Activated naive CD4-positive, alpha-beta T cell treated with anti-CD3 and anti-CD28 coated beads, Interleukin-2, amount 10 ng/mL, durations not matched to agents 7 days and 5 days (primary cell): ENCODE data around the gene PPP3CB.

ENCODE experiments used
- CTCF ChIA-PET: fragments of 350-600 bp; sonication (Branson Sonifier 250); formaldehyde crosslinking; loops from one replicate; lab custom pipeline; 2021; ENCODE audit warnings: antibody characterized with exemption; lab: Charles Lee
- DNase-seq: peaks from one replicate; pipeline ENCODE4 v3.0.0-alpha.2; 2020
- H3K27ac Mint-ChIP-seq: one replicate; pipeline ENCODE4 v1.8.0; 2021; ENCODE audit warnings: mild to moderate bottlenecking, moderate library complexity, mixed read lengths
- H3K27me3 Mint-ChIP-seq: one replicate; pipeline ENCODE4 v1.8.0; 2021; ENCODE audit warnings: mild to moderate bottlenecking, mixed read lengths
- H3K36me3 Mint-ChIP-seq: one replicate; pipeline ENCODE4 v1.8.0; 2021; ENCODE audit warnings: mixed read lengths
- H3K4me1 Mint-ChIP-seq: one replicate; pipeline ENCODE4 v1.8.0; 2021; ENCODE audit warnings: mixed read lengths
- H3K4me3 Mint-ChIP-seq: one replicate; pipeline ENCODE4 v1.8.0; 2021; ENCODE audit warnings: mild to moderate bottlenecking, moderate library complexity, mixed read lengths
- H3K9me3 Mint-ChIP-seq: one replicate; pipeline ENCODE4 v1.8.0; 2021; ENCODE audit warnings: mixed read lengths

Gene PPP3CB

GRCh38 chr10:73459683-73460314, 36.0 kb downstream of the PPP3CB start:
- H3K4me3 Mint-ChIP-seq, result no peak overlapping the region
- H3K9me3 Mint-ChIP-seq, result no peaks in the 10 kb centered on the region
- H3K4me1 Mint-ChIP-seq, result no peaks in the 10 kb centered on the region
- CTCF ChIA-PET, result no interaction called here
- no peaks in the 10 kb centered on the region for H3K27me3 Mint-ChIP-seq
- DNase-seq, result no peak
- H3K27ac Mint-ChIP-seq, result no peak overlapping the region
- peaks cover 23% of the 10 kb centered on the region for H3K36me3 Mint-ChIP-seq

- no peak for DNase-seq
- no peak overlapping the region for H3K27ac Mint-ChIP-seq
- H3K9me3 Mint-ChIP-seq, result no peaks in the 10 kb centered on the region
- H3K4me1 Mint-ChIP-seq, result no peaks in the 10 kb centered on the region
- peaks cover 19% of the 10 kb centered on the region for H3K36me3 Mint-ChIP-seq
- H3K4me3 Mint-ChIP-seq, result no peak overlapping the region
- CTCF ChIA-PET, result no interaction called here
- H3K27me3 Mint-ChIP-seq, result no peaks in the 10 kb centered on the region
These were observed 39.5 kb downstream of the PPP3CB start for GRCh38 chr10:73456187-73456890.

- Mint-ChIP-seq H3K27ac (no peak overlapping the region), H3K4me1 (no peaks in the 10 kb centered on the region), H3K9me3 (no peaks in the 10 kb centered on the region), H3K27me3 (no peaks in the 10 kb centered on the region), H3K36me3 (peaks cover 27% of the 10 kb centered on the region), H3K4me3 (no peak overlapping the region)
- no peak for DNase-seq
- CTCF ChIA-PET, result interaction anchor here (0.6 kb wide), 1 partner anchor 81 kb away, joined by 3 read pairs; no protein-coding TSS in a partner anchor
These were observed 46.7 kb downstream of the PPP3CB start for GRCh38 chr10:73449113-73449512.

GRCh38 chr10:73448384-73448783, 47.4 kb downstream of the PPP3CB start:
- Mint-ChIP-seq H3K9me3 (no peaks in the 10 kb centered on the region), H3K4me1 (no peaks in the 10 kb centered on the region), H3K36me3 (peaks cover 28% of the 10 kb centered on the region), H3K27ac (no peak overlapping the region), H3K27me3 (no peaks in the 10 kb centered on the region), H3K4me3 (no peak overlapping the region)
- CTCF ChIA-PET, result no interaction called here
- DNase-seq, result no peak

- no peaks in the 10 kb centered on the region for H3K9me3 Mint-ChIP-seq
These were observed 48.9 kb downstream of the PPP3CB start for GRCh38 chr10:73446926-73447325.

GRCh38 chr10:73444457-73444856, 51.4 kb downstream of the PPP3CB start:
- no peak overlapping the region for H3K4me3 Mint-ChIP-seq
- no peaks in the 10 kb centered on the region for H3K9me3 Mint-ChIP-seq
- no peaks in the 10 kb centered on the region for H3K27me3 Mint-ChIP-seq
- CTCF ChIA-PET, result no interaction called here
- H3K4me1 Mint-ChIP-seq, result no peaks in the 10 kb centered on the region
- H3K27ac Mint-ChIP-seq, result no peak overlapping the region
- DNase-seq, result no peak
- H3K36me3 Mint-ChIP-seq, result peaks cover 32% of the 10 kb centered on the region

More at GRCh38 chr10:73446926-73447325, 48.9 kb downstream of the PPP3CB start:
- peaks cover 30% of the 10 kb centered on the region for H3K36me3 Mint-ChIP-seq
- CTCF ChIA-PET, result interaction anchor here (0.8 kb wide), 1 partner anchor 81 kb away, joined by 3 read pairs; no protein-coding TSS in a partner anchor
- no peaks in the 10 kb centered on the region for H3K27me3 Mint-ChIP-seq
- DNase-seq, result no peak
- no peak overlapping the region for H3K27ac Mint-ChIP-seq
- no peak overlapping the region for H3K4me3 Mint-ChIP-seq
- H3K4me1 Mint-ChIP-seq, result no peaks in the 10 kb centered on the region

- Mint-ChIP-seq H3K9me3 (no peaks in the 10 kb centered on the region), H3K36me3 (peaks cover 28% of the 10 kb centered on the region), H3K27me3 (no peaks in the 10 kb centered on the region), H3K4me1 (no peaks in the 10 kb centered on the region), H3K4me3 (no peak overlapping the region), H3K27ac (no peak overlapping the region)
- no peak for DNase-seq
- CTCF ChIA-PET, result no interaction called here
These were observed 56.1 kb downstream of the PPP3CB start for GRCh38 chr10:73439605-73440312.

- Mint-ChIP-seq H3K4me1 (no peaks in the 10 kb centered on the region), H3K27me3 (no peaks in the 10 kb centered on the region), H3K9me3 (no peaks in the 10 kb centered on the region), H3K27ac (no peak overlapping the region), H3K4me3 (no peak overlapping the region), H3K36me3 (peaks cover 23% of the 10 kb centered on the region)
- CTCF ChIA-PET, result no interaction called here
- DNase-seq, result no peak
These were observed 56.8 kb downstream of the PPP3CB start for GRCh38 chr10:73439055-73439454.

- Mint-ChIP-seq H3K27me3 (no peaks in the 10 kb centered on the region), H3K27ac (peak within 1 kb of the TSS; percentile 78), H3K9me3 (no peaks in the 10 kb centered on the region), H3K4me3 (no peak within 1 kb of the TSS), H3K4me1 (peaks cover 11% of the 10 kb centered on the region), H3K36me3 (peaks cover 13% of the 10 kb centered on the region)
- CTCF ChIA-PET, result interaction anchor here (1.7 kb wide), 1 partner anchor 12 kb away, joined by 3 read pairs; no protein-coding TSS in a partner anchor
- DNase-seq, result no peak
These were observed 62.3 kb downstream of the PPP3CB start, which contains the start of gene MSS51 for GRCh38 chr10:73433538-73433867. MSS51 (minus strand) TSS chr10:73433561; CDS start chr10:73428284, 5,277 bp downstream.

- H3K4me1 Mint-ChIP-seq, result peaks cover 11% of the 10 kb centered on the region
- H3K4me3 Mint-ChIP-seq, result no peak overlapping the region
- H3K9me3 Mint-ChIP-seq, result no peaks in the 10 kb centered on the region
- no peak overlapping the region for H3K27ac Mint-ChIP-seq
- CTCF ChIA-PET, result interaction anchor here (1.7 kb wide), 1 partner anchor 12 kb away, joined by 3 read pairs; no protein-coding TSS in a partner anchor
- no peak for DNase-seq
- peaks cover 12% of the 10 kb centered on the region for H3K36me3 Mint-ChIP-seq
- H3K27me3 Mint-ChIP-seq, result no peaks in the 10 kb centered on the region
These were observed 62.9 kb downstream of the PPP3CB start for GRCh38 chr10:73432646-73433537.

GRCh38 chr10:73426318-73426717, 69.5 kb downstream of the PPP3CB start:
- CTCF ChIA-PET, result no interaction called here
- Mint-ChIP-seq H3K4me3 (no peak overlapping the region), H3K4me1 (no peaks in the 10 kb centered on the region), H3K27ac (no peak overlapping the region), H3K36me3 (peaks cover 43% of the 10 kb centered on the region), H3K9me3 (no peaks in the 10 kb centered on the region), H3K27me3 (no peaks in the 10 kb centered on the region)
- DNase-seq, result no peak

GRCh38 chr10:73424478-73424877, 71.3 kb downstream of the PPP3CB start:
- CTCF ChIA-PET, result no interaction called here
- no peak for DNase-seq
- no peaks in the 10 kb centered on the region for H3K4me1 Mint-ChIP-seq

GRCh38 chr10:73423309-73423708, 72.5 kb downstream of the PPP3CB start:
- no peak overlapping the region for H3K4me3 Mint-ChIP-seq
- H3K4me1 Mint-ChIP-seq, result no peaks in the 10 kb centered on the region
- DNase-seq, result no peak
- H3K9me3 Mint-ChIP-seq, result no peaks in the 10 kb centered on the region
- H3K27ac Mint-ChIP-seq, result no peak overlapping the region
- CTCF ChIA-PET, result no interaction called here
- no peaks in the 10 kb centered on the region for H3K27me3 Mint-ChIP-seq
- peaks cover 45% of the 10 kb centered on the region for H3K36me3 Mint-ChIP-seq

More at GRCh38 chr10:73424478-73424877, 71.3 kb downstream of the PPP3CB start:
- H3K4me3 Mint-ChIP-seq, result no peak overlapping the region
- H3K9me3 Mint-ChIP-seq, result no peaks in the 10 kb centered on the region
- peaks cover 45% of the 10 kb centered on the region for H3K36me3 Mint-ChIP-seq
- H3K27me3 Mint-ChIP-seq, result no peaks in the 10 kb centered on the region
- no peak overlapping the region for H3K27ac Mint-ChIP-seq

GRCh38 chr10:73416571-73416970, 79.3 kb downstream of the PPP3CB start:
- Mint-ChIP-seq H3K9me3 (no peaks in the 10 kb centered on the region), H3K4me3 (no peak overlapping the region), H3K27ac (no peak overlapping the region), H3K36me3 (peaks cover 9% of the 10 kb centered on the region), H3K4me1 (peaks cover 28% of the 10 kb centered on the region), H3K27me3 (peaks cover 9% of the 10 kb centered on the region)
- no peak for DNase-seq
- CTCF ChIA-PET, result no interaction called here
